SK-N-SH treated with all-trans-retinoic acid at 6 μM for 48 hours (cell line): ENCODE results near the gene TNFAIP8.

Experiments used
- ATAC-seq: fragments of 200-7000 bp; cut with Tn5 transposase; 3 replicates; pipeline ENCODE4 v1.9.1; 2020; ENCODE audit warnings: mild to moderate bottlenecking, moderate library complexity
- ARNTL ChIP-seq: fragments of 450-650 bp; formaldehyde crosslinking; IDR thresholded peaks from 2 replicates; pipeline ENCODE4 v1.5.0; 2020; ENCODE audit warnings: low read depth, mild to moderate bottlenecking, moderate library complexity, borderline replicate concordance
- BACH2 ChIP-seq: fragments of 250-450 bp; sonication (Bioruptor Pico); IDR thresholded peaks from 2 replicates; pipeline ENCODE4 v1.9.0; 2021; ENCODE audit warnings: mild to moderate bottlenecking, borderline replicate concordance
- CREB5 ChIP-seq: fragments of 250-450 bp; sonication (Bioruptor Pico); IDR thresholded peaks from 2 replicates; pipeline ENCODE4 v1.5.1; 2020; ENCODE audit warnings: low read depth, mild to moderate bottlenecking, moderate library complexity
- CSDC2 ChIP-seq: fragments of 250-450 bp; sonication (Bioruptor Pico); IDR thresholded peaks from 2 replicates; pipeline ENCODE4 v1.5.0; 2020; ENCODE audit warnings: mild to moderate bottlenecking, moderate library complexity
- CSRNP3 ChIP-seq: fragments of 250-450 bp; sonication (Bioruptor Pico); IDR thresholded peaks from 2 replicates; pipeline ENCODE4 v1.5.1; 2021; ENCODE audit warnings: mild to moderate bottlenecking, moderate library complexity
- ESRRG ChIP-seq: fragments of 250-450 bp; sonication (Bioruptor Pico); IDR thresholded peaks from 2 replicates; pipeline ENCODE4 v1.6.1; 2021; ENCODE audit warnings: mild to moderate bottlenecking
- ISL1 ChIP-seq: fragments of 250-450 bp; sonication (Bioruptor Pico); IDR thresholded peaks from 2 replicates; pipeline ENCODE4 v2.1.2; 2022; ENCODE audit warnings: mild to moderate bottlenecking, moderate library complexity
- OSR1 ChIP-seq: fragments of 250-450 bp; sonication (Bioruptor Pico); IDR thresholded peaks from 2 replicates; pipeline ENCODE4 v1.8.0; 2022; ENCODE audit warnings: moderate library complexity, mild to moderate bottlenecking, inconsistent platforms
- PATZ1 ChIP-seq: fragments of 250-450 bp; sonication (Bioruptor Pico); IDR thresholded peaks from 2 replicates; pipeline ENCODE4 v1.8.0; 2020; ENCODE audit warnings: mild to moderate bottlenecking, moderate library complexity, borderline replicate concordance
- POU6F1 ChIP-seq: fragments of 250-450 bp; sonication (Bioruptor Pico); IDR thresholded peaks from 2 replicates; pipeline ENCODE4 v1.8.0; 2021; ENCODE audit warnings: low read depth, mild to moderate bottlenecking, moderate library complexity, borderline replicate concordance
- PPARA ChIP-seq: fragments of 250-450 bp; sonication (Bioruptor Pico); IDR thresholded peaks from 2 replicates; pipeline ENCODE4 v1.5.0; 2020; ENCODE audit warnings: mild to moderate bottlenecking, borderline replicate concordance
- RARB ChIP-seq: fragments of 250-450 bp; sonication (Bioruptor Pico); IDR thresholded peaks from 2 replicates; pipeline ENCODE4 v1.8.0; 2021; ENCODE audit warnings: mild to moderate bottlenecking, moderate library complexity
- TCF4 ChIP-seq: fragments of 250-450 bp; sonication (Bioruptor Pico); IDR thresholded peaks from 2 replicates; pipeline ENCODE4 v1.8.0; 2021; ENCODE audit warnings: mild to moderate bottlenecking, moderate library complexity, borderline replicate concordance
- TOX ChIP-seq: fragments of 250-450 bp; sonication (Bioruptor Pico); IDR thresholded peaks from 2 replicates; pipeline ENCODE4 v1.8.0; 2021; ENCODE audit warnings: mild to moderate bottlenecking, moderate library complexity, borderline replicate concordance
- TSHZ2 ChIP-seq: fragments of 250-450 bp; sonication (Bioruptor Pico); IDR thresholded peaks from 2 replicates; pipeline ENCODE4 v1.5.0; 2020; ENCODE audit warnings: mild to moderate bottlenecking, moderate library complexity
- ZC3H10 ChIP-seq: fragments of 250-450 bp; sonication (Bioruptor Pico); IDR thresholded peaks from 2 replicates; pipeline ENCODE4 v1.5.1; 2021; ENCODE audit warnings: mild to moderate bottlenecking, moderate library complexity
- ZFP3 ChIP-seq: fragments of 250-450 bp; sonication (Bioruptor Pico); IDR thresholded peaks from 2 replicates; pipeline ENCODE4 v1.5.0; 2020; ENCODE audit warnings: mild to moderate bottlenecking, moderate library complexity
- ZNF70 ChIP-seq: fragments of 450-650 bp; formaldehyde crosslinking; IDR thresholded peaks from 2 replicates; pipeline ENCODE4 v1.5.0; 2020; ENCODE audit warnings: mild to moderate bottlenecking, moderate library complexity
- ZNF8 ChIP-seq: fragments of 450-650 bp; formaldehyde crosslinking; IDR thresholded peaks from 2 replicates; pipeline ENCODE4 v1.5.0; 2020; ENCODE audit warnings: mild to moderate bottlenecking, moderate library complexity

The TNFAIP8 gene

GRCh38 chr5:119397518-119398380 lies 41.9 kb downstream of the TNFAIP8 start:
- peak; percentile 44; the same call in 1 of the 2 replicates for TF ChIP-seq ISL1 (CRISPR knock-in tag)
- TF ChIP-seq ESRRG (CRISPR knock-in tag): no peak
- TF ChIP-seq POU6F1: no peak
- no peak for TF ChIP-seq PPARA (CRISPR knock-in tag)
- TF ChIP-seq, all 23 proteins: peak for 1
- peak; percentile 12; the same call in 2 of the 3 replicates for ATAC-seq

GRCh38 chr5:119398727-119399466 lies 43.1 kb downstream of the TNFAIP8 start:
- TF ChIP-seq RARB (no peak), CSRNP3 (no peak), ISL1 (CRISPR knock-in tag) (no peak), ZC3H10 (CRISPR knock-in tag) (no peak), ZNF70 (no peak), ZNF8 (CRISPR knock-in tag) (no peak), TOX (no peak), BACH2 (CRISPR knock-in tag) (no peak), CSDC2 (CRISPR knock-in tag) (no peak), ARNTL (no peak), CREB5 (CRISPR knock-in tag) (no peak), ZFP3 (CRISPR knock-in tag) (no peak), ESRRG (CRISPR knock-in tag) (no peak)
- ATAC-seq: no peak

GRCh38 chr5:119400245-119400644 lies 44.4 kb downstream of the TNFAIP8 start:
- TF ChIP-seq CREB5 (CRISPR knock-in tag): no peak
- ATAC-seq: no peak; the same call in 2 of the 3 replicates

GRCh38 chr5:119402081-119402480 lies 46.3 kb downstream of the TNFAIP8 start:
- ATAC-seq: no peak
- no peak for TF ChIP-seq OSR1 (CRISPR knock-in tag)
- no peak for TF ChIP-seq TOX
- no peak for TF ChIP-seq PATZ1 (CRISPR knock-in tag)
- no peak for TF ChIP-seq ISL1 (CRISPR knock-in tag)
- TF ChIP-seq BACH2 (CRISPR knock-in tag): no peak
- no peak for TF ChIP-seq ARNTL
- TF ChIP-seq CSDC2 (CRISPR knock-in tag): no peak
- TF ChIP-seq TCF4 (CRISPR knock-in tag): no peak
- no peak for TF ChIP-seq TSHZ2 (CRISPR knock-in tag)
- no peak for TF ChIP-seq CREB5 (CRISPR knock-in tag)
- TF ChIP-seq ZFP3 (CRISPR knock-in tag): no peak
